Kidney (tissue), 14 donors: ENCODE measurements around the gene NAP1L1. TPM values are rescaled to one million over a fixed set of nuclear protein-coding genes. Genes with fewer than 3 reads are reported as not detected.
"Not testable (repeated sequence)": the region's sequence is repeated elsewhere in the genome, so short reads cannot be mapped to it uniquely, and the experiment has no call there.

Source experiments
- DNase-seq, 5 donors: peaks; one replicate each; pipeline ENCODE4 v3.0.0-alpha.2; 2013 to 2020
- FAIRE-seq: peaks from 2 replicates; lab custom pipeline; 2012; peaks lifted over from hg19 to GRCh38; lab: Jason Lieb, UNC
- H3K27ac ChIP-seq, 2 donors: one replicate each; pipeline ENCODE4 v1.7.0; 2013; ENCODE audit warnings: low read depth in 2 of 2, low read length in 2 of 2, inconsistent platforms in 1 of 2
- H3K27me3 ChIP-seq: one replicate; pipeline ENCODE4 v1.7.1; 2013; ENCODE audit warnings: low read length, inconsistent platforms; ENCODE audit not compliant: control insufficient read depth, insufficient read depth
- H3K36me3 ChIP-seq, 3 donors: one replicate each; pipeline versions ENCODE4 v1.7.0 to v1.7.1; 2013; ENCODE audit warnings: low read length in 3 of 3, control low read depth in 1 of 3, inconsistent platforms in 1 of 3; ENCODE audit not compliant: insufficient read depth in 3 of 3, control insufficient read depth in 2 of 3
- H3K4me1 ChIP-seq, 3 donors: one replicate each; pipeline versions ENCODE4 v1.7.0 to v1.7.1; 2013; ENCODE audit warnings: low read length in 3 of 3, inconsistent platforms in 1 of 3, low read depth in 1 of 3; ENCODE audit not compliant: control insufficient read depth in 2 of 3, insufficient read depth in 2 of 3
- H3K4me3 ChIP-seq, 3 donors: one replicate each; pipeline versions ENCODE4 v1.7.0 to v1.8.1; 2013; ENCODE audit warnings: low read length in 3 of 3, control low read depth in 1 of 3, inconsistent platforms in 1 of 3
- H3K9ac ChIP-seq, 3 donors: one replicate each; pipeline versions ENCODE4 v1.7.0 to v1.7.1; 2013; ENCODE audit warnings: low read length in 3 of 3, control low read depth in 1 of 3, inconsistent platforms in 1 of 3
- H3K9me3 ChIP-seq, 3 donors: one replicate each; pipeline versions ENCODE4 v1.7.0 to v1.7.1; 2013; ENCODE audit warnings: low read length in 3 of 3, control low read depth in 1 of 3, inconsistent platforms in 1 of 3; ENCODE audit not compliant: control insufficient read depth in 2 of 3, insufficient read depth in 1 of 3
- intact Hi-C: fragments of 100-400 bp; cut with DNase I; formaldehyde crosslinking; loops from one replicate; pipeline ENCODE4 v1.11.1; 2022
- polyA plus RNA-seq: library from polyadenylated mRNA; stranded (reverse); fragments of 350-450 nt; fragmentation: Illumina TruSeq; extraction: RNeasy Lipid Tissue Mini Kit (QIAGEN cat#74804); gene quantifications from one replicate; pipeline ENCODE4 v1.2.3, GENCODE V29; 2014; ENCODE audit warnings: low read depth, low replicate concordance; ENCODE audit not compliant: insufficient read depth
- total RNA-seq: library from RNA; stranded (reverse); fragmentation: NEBNext Ultra II Directional; extraction: Animal tissue kit (Norgen Biotek cat#: 25700); gene quantifications from one replicate; pipeline ENCODE4 v1.2.1, GENCODE V29; 2021
- TF ChIP-seq, protein P1 (sequence below): IDR thresholded peaks from 3 replicates; pipeline ENCODE4 v1.5.1; 2012; ENCODE audit warnings: mild to moderate bottlenecking, moderate library complexity, borderline replicate concordance; ENCODE audit not compliant: insufficient read depth; ENCODE audit errors: extremely low read depth
- donor health status: control.
- donor health status: control.
- donor health status: control.
- donor health status: control.
- donor health status: control.
- donor health status: DM: yes; HTN: yes; CAD: no.
- donor health status: Normal renal cell carcinoma (clear cell type).

Gene NAP1L1
- total and polyA plus RNA-seq, 2 donors from 2014 or later: 180 to 288 TPM

DNA sequence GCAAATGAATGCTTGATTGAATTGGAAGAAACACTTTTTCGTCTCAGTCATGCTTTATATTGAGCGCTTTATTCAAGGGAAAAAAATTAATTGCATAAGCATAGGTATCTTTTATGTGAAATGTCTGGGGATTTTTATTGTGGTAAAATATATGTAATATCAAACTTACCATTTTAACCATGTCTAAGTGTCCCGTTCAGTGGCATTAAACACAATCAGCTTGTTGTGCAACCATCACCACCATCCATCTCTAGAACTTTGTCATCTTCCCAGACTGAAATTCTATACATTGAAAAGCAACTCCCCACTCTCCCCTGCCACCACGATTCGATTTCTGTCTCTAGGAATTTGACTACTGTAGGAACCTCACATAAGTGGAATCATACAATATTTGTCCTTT lies 92.7 kb downstream of the NAP1L1 start:
- no peak for DNase-seq
- Histone ChIP-seq H3K9ac (no peak overlapping the region), H3K4me1 (peaks cover 0 to 7% (median 0%) of the 10 kb centered on the region in 3 donors), H3K9me3 (no peaks in the 10 kb centered on the region), H3K36me3 (no peaks in the 10 kb centered on the region), H3K27me3 (no peaks in the 10 kb centered on the region), H3K27ac (no peak overlapping the region), H3K4me3 (no peak overlapping the region)
- intact Hi-C loops: no loop called here
- FAIRE-seq: no peak
- TF ChIP-seq, protein P1, sequence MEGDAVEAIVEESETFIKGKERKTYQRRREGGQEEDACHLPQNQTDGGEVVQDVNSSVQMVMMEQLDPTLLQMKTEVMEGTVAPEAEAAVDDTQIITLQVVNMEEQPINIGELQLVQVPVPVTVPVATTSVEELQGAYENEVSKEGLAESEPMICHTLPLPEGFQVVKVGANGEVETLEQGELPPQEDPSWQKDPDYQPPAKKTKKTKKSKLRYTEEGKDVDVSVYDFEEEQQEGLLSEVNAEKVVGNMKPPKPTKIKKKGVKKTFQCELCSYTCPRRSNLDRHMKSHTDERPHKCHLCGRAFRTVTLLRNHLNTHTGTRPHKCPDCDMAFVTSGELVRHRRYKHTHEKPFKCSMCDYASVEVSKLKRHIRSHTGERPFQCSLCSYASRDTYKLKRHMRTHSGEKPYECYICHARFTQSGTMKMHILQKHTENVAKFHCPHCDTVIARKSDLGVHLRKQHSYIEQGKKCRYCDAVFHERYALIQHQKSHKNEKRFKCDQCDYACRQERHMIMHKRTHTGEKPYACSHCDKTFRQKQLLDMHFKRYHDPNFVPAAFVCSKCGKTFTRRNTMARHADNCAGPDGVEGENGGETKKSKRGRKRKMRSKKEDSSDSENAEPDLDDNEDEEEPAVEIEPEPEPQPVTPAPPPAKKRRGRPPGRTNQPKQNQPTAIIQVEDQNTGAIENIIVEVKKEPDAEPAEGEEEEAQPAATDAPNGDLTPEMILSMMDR: no peak

DNA sequence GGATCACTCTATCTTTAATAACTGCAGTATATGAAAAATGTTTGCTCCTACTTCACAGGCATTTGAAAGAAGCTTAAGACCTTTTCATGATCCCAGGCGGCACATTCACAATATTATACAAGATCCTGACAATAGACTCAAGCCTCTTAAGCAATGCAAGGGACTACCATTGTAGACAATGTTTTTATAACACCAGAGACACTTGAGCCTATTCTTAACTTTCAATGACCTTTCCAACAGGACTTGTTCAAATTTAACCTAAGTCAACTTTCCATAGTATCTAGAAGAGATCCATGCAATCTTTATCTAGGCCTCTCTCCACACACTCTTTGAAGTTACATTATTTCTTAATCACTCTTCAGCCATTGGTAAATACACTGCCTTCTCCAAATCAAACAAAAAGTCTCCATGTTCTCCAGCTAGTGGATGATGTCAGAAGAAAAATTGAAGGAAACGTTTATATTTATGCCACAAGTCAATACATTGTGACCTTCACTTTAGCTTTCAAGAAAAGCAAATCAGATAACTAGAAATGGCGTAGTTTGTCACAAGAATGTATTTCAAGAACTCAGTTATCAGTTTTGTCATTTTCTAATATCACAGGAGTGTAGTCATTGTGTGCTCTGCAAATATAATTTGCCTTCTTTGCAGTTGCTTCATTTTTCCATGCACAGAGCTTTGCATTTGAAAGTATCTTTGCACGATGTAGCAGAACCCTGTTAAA lies 94.1 kb downstream of the NAP1L1 start:
- Histone ChIP-seq H3K27ac (no peak overlapping the region), H3K36me3 (no peaks in the 10 kb centered on the region), H3K27me3 (no peaks in the 10 kb centered on the region), H3K4me1 (peaks cover 0 to 12% (median 3%) of the 10 kb centered on the region in 3 donors), H3K9ac (no peak overlapping the region), H3K4me3 (no peak overlapping the region), H3K9me3 (no peaks in the 10 kb centered on the region)
- FAIRE-seq (no peak), DNase-seq (no peak)
- TF ChIP-seq, protein P1: no peak
- intact Hi-C loops: no loop called here

DNA sequence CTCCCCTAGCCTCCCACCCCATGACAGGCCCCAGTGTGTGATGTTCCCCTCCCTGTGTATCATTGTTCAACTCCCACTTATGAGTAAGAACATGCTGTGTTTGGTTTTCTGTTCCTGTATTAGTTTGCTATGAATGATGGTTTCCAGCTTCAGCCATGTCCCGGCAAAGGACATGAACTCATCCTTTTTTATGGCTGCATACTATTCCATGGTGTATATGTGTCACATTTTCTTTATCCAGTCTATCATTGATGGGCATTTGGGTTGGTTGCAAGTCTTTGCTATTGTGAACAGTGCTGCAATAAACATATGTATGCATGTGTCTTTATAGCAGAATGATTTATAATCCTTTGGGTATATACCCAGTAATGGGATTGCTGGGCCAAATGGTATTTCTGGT lies 96.8 kb downstream of the NAP1L1 start:
- H3K27me3 ChIP-seq, H3K4me3 ChIP-seq, H3K4me1 ChIP-seq, FAIRE-seq, DNase-seq, H3K9ac ChIP-seq, H3K27ac ChIP-seq, H3K36me3 ChIP-seq, intact Hi-C loops, H3K9me3 ChIP-seq: not testable (repeated sequence)

Other genes with a start within 250 kb of the NAP1L1 start
- gene PHLDA1, start 52.9 kb downstream of the NAP1L1 start, total RNA-seq: 15.3 TPM
- 9.5 TPM for gene PHLDA1, start 52.9 kb downstream of the NAP1L1 start, polyA plus RNA-seq